ENCODE measurements around the gene FOLR1. TPM values are rescaled to one million over a fixed set of nuclear protein-coding genes. Genes with fewer than 3 reads are reported as not detected.
"Not testable (repeated sequence)": the region's sequence is repeated elsewhere in the genome, so short reads cannot be mapped to it uniquely, and the experiment has no call there.

FOLR1 gene
- 10 to 100 TPM; 13.8 to 19.3 TPM for total RNA-seq
- polyA plus RNA-seq (2013, experiment 1 of 2): 5.8 TPM
- 4.8 TPM for polyA plus RNA-seq (2013, experiment 2 of 2)
- long read RNA-seq, experiment 1, partial matches to known transcripts: 0 of 8 reads
- long read RNA-seq, experiment 1, other reads (novel, unspliced or antisense): 3 of 8 reads
- long read RNA-seq, experiment 2, partial matches to known transcripts: 0 of 6 reads
- long read RNA-seq, experiment 2, other reads (novel, unspliced or antisense): 0 of 6 reads
- long read RNA-seq, experiment 3, transcript FOLR1-201 (5 exons, 1,130 nt): minor isoform, 11 of 39 reads
- long read RNA-seq, experiment 3, transcript FOLR1-204 (6 exons, 1,061 nt): major isoform, 20 of 39 reads
- long read RNA-seq, experiment 3, transcript FOLR1-202 (4 exons, 996 nt): minor isoform, 6 of 39 reads
- long read RNA-seq, experiment 3, partial matches to known transcripts: 0 of 39 reads
- long read RNA-seq, experiment 3, other reads (novel, unspliced or antisense): 2 of 39 reads
- long read RNA-seq, experiment 4, transcript FOLR1-202 (4 exons, 996 nt): minor isoform, 15 of 50 reads
- long read RNA-seq, experiment 4, transcript FOLR1-201 (5 exons, 1,130 nt): minor isoform, 10 of 50 reads
- long read RNA-seq, experiment 4, transcript FOLR1-204 (6 exons, 1,061 nt): major isoform, 25 of 50 reads
- long read RNA-seq, experiment 4, partial matches to known transcripts: 0 of 50 reads
- long read RNA-seq, experiment 4, other reads (novel, unspliced or antisense): 0 of 50 reads

DNA sequence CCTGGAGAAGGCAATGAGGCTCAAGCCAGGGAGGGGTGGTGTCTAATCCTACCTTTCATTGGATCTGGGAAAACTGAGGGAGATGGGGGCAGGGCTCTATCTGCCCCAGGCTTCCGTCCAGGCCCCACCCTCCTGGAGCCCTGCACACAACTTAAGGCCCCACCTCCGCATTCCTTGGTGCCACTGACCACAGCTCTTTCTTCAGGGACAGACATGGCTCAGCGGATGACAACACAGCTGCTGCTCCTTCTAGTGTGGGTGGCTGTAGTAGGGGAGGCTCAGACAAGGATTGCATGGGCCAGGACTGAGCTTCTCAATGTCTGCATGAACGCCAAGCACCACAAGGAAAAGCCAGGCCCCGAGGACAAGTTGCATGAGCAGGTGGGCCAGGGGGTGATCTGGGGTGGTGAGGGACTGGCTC lies at the start of gene FOLR1:
FOLR1 (plus strand) TSS at position 180 of the 421 bp plus-strand sequence; CDS start at position 214, 34 bp downstream.
- Histone ChIP-seq H3K9ac (ENCODE audit: extremely low read depth, low read length, poor library complexity, severe bottlenecking) (no peak within 1 kb of the TSS), H3K36me3 (ENCODE audit: control insufficient read depth, insufficient read depth, low read length) (no peaks in the 10 kb centered on the region), H3K4me3 (ENCODE audit: low read length) (no peak within 1 kb of the TSS), H3K27me3 (ENCODE audit: control insufficient read depth, insufficient read depth, low read length, poor library complexity, severe bottlenecking) (no peaks in the 10 kb centered on the region), H3K4me1 (ENCODE audit: control insufficient read depth, insufficient read depth, low read length) (peaks cover 17% of the 10 kb centered on the region), H3K27ac (ENCODE audit: low read depth, low read length) (no peak within 1 kb of the TSS), H3K9me3 (ENCODE audit: control insufficient read depth, low read length) (no peaks in the 10 kb centered on the region)
- Mint-ChIP-seq H3K4me1 (peaks cover 34% of the 10 kb centered on the region), H3K9me3 (no peaks in the 10 kb centered on the region), H3K36me3 (ENCODE audit: low read depth) (no peaks in the 10 kb centered on the region), H3K4me3 (no peak within 1 kb of the TSS), H3K27ac (peak within 1 kb of the TSS; percentile 84), H3K27me3 (ENCODE audit: insufficient read depth) (no peaks in the 10 kb centered on the region)
- WGBS, 2 experiments (ENCODE audit: insufficient coverage in 1 of 2, insufficient read length in 1 of 2): 83% methylated on average over 5 of the region's 5 CpGs; no CpG with 5 or more reads in 1 of the 2 experiments
- DNase-seq: peak; percentile 71
- TF ChIP-seq, protein P1, sequence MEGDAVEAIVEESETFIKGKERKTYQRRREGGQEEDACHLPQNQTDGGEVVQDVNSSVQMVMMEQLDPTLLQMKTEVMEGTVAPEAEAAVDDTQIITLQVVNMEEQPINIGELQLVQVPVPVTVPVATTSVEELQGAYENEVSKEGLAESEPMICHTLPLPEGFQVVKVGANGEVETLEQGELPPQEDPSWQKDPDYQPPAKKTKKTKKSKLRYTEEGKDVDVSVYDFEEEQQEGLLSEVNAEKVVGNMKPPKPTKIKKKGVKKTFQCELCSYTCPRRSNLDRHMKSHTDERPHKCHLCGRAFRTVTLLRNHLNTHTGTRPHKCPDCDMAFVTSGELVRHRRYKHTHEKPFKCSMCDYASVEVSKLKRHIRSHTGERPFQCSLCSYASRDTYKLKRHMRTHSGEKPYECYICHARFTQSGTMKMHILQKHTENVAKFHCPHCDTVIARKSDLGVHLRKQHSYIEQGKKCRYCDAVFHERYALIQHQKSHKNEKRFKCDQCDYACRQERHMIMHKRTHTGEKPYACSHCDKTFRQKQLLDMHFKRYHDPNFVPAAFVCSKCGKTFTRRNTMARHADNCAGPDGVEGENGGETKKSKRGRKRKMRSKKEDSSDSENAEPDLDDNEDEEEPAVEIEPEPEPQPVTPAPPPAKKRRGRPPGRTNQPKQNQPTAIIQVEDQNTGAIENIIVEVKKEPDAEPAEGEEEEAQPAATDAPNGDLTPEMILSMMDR (conservative IDR thresholded peaks at IDR 0.05): no peak

DNA sequence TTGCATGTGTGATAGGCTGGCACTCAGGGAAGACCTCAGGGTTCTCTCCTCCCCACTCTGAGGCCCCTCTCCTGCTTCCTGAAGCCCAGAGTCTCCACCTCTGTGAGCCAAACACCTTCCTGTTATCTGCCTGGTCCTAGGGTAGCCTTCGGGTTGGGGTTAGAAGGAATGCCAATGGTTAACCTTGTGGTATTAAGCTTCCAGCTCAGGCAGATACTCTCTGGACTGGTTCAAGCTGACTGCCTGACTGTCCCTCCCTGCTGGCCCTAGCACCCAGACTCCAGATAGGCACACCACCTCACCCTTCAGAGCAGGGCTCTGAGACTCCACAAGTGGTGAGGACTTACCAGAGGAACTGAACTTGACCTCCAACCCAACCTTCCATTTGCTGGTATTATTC lies 49.4 kb upstream of the FOLR1 start:
- not testable (repeated sequence) for H3K4me1 ChIP-seq (ENCODE audit: control insufficient read depth, insufficient read depth, low read length); H3K27ac ChIP-seq (ENCODE audit: low read depth, low read length); H3K4me1 Mint-ChIP-seq; H3K36me3 Mint-ChIP-seq (ENCODE audit: low read depth); H3K9ac ChIP-seq (ENCODE audit: extremely low read depth, low read length, poor library complexity, severe bottlenecking); DNase-seq; H3K27me3 ChIP-seq (ENCODE audit: control insufficient read depth, insufficient read depth, low read length, poor library complexity, severe bottlenecking); H3K36me3 ChIP-seq (ENCODE audit: control insufficient read depth, insufficient read depth, low read length); H3K9me3 ChIP-seq (ENCODE audit: control insufficient read depth, low read length); H3K27ac Mint-ChIP-seq; H3K9me3 Mint-ChIP-seq; H3K4me3 ChIP-seq (ENCODE audit: low read length); H3K4me3 Mint-ChIP-seq
- peaks cover 24% of the 10 kb centered on the region for H3K27me3 Mint-ChIP-seq (ENCODE audit: insufficient read depth)
- WGBS, 2 experiments (ENCODE audit: insufficient coverage in 1 of 2, insufficient read length in 1 of 2): no CpG with 5 or more reads among the region's 1 CpG

DNA sequence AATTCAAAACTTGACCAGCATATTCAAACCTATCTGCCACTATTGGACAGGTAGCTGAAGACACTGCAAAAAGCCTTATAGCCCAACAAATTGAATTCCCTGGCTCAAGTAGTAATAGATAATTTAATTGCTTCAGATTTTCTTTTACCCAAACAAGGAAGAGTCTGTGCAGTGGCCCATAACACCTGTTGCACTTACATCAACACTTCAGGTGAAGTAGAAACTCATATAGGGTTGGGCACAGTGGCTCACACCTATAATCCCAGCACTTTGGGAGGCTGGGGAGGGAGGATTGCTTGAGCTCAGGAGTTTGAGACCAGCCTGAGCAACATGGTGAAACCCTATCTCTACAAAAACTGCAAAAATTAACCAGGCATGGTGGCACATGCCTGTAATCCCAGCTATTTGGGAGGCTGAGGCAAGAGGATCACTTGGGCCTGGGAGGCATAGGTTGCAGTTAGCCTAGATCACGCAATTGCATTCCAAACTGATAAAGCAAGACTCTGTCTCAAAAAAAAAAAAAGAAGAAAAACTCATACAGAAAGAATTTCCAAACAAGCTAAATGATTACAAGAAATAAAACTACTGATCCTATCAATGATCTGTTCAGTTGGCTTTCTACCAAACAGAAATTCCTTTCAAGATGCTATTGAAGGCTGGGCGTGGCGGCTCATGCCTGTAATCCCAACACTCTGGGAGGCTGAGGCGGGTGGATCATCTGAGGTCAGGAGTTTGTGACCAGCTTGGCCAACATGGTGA lies 47.0 kb upstream of the FOLR1 start:
- H3K4me1 ChIP-seq (ENCODE audit: control insufficient read depth, insufficient read depth, low read length): no peaks in the 10 kb centered on the region
- H3K27me3 Mint-ChIP-seq (ENCODE audit: insufficient read depth): peaks cover 21% of the 10 kb centered on the region
- H3K4me3 Mint-ChIP-seq: no peak overlapping the region
- H3K36me3 ChIP-seq (ENCODE audit: control insufficient read depth, insufficient read depth, low read length): no peaks in the 10 kb centered on the region
- DNase-seq: no peak
- H3K4me1 Mint-ChIP-seq: no peaks in the 10 kb centered on the region
- H3K27ac Mint-ChIP-seq: no peak overlapping the region
- H3K4me3 ChIP-seq (ENCODE audit: low read length): no peak overlapping the region
- TF ChIP-seq, protein P1 (conservative IDR thresholded peaks at IDR 0.05): no peak
- no peaks in the 10 kb centered on the region for H3K27me3 ChIP-seq (ENCODE audit: control insufficient read depth, insufficient read depth, low read length, poor library complexity, severe bottlenecking)
- no peaks in the 10 kb centered on the region for H3K9me3 ChIP-seq (ENCODE audit: control insufficient read depth, low read length)
- no peak overlapping the region for H3K9ac ChIP-seq (ENCODE audit: extremely low read depth, low read length, poor library complexity, severe bottlenecking)
- H3K27ac ChIP-seq (ENCODE audit: low read depth, low read length): no peak overlapping the region
- no peaks in the 10 kb centered on the region for H3K9me3 Mint-ChIP-seq
- no peaks in the 10 kb centered on the region for H3K36me3 Mint-ChIP-seq (ENCODE audit: low read depth)
- 81 to 90% methylated on average over 4 of the region's 4 CpGs for WGBS, 2 experiments (ENCODE audit: insufficient coverage in 1 of 2, insufficient read length in 1 of 2)
